GM19238 (cell line): ENCODE data around the gene GALNT18.

Source experiments
- DNase-seq: peaks from one replicate; pipeline ENCODE4 v3.0.0; 2011; ENCODE audit warnings: low spot score; ENCODE audit not compliant: insufficient read length

GALNT18 gene

GRCh38 chr11:11246166-11246565 lies 375.6 kb downstream of the GALNT18 start:
- no peak for DNase-seq

GRCh38 chr11:11245453-11245852 lies 376.4 kb downstream of the GALNT18 start:
- no peak for DNase-seq

- DNase-seq, result no peak
Measured at GRCh38 chr11:11244470-11245080, 377.2 kb downstream of the GALNT18 start.

- DNase-seq, result peak; percentile 23
Measured at GRCh38 chr11:11243590-11244469, 378.0 kb downstream of the GALNT18 start.

GRCh38 chr11:11243209-11243589 lies 378.6 kb downstream of the GALNT18 start:
- no peak for DNase-seq

- DNase-seq, result no peak
Measured at GRCh38 chr11:11241284-11241683, 380.5 kb downstream of the GALNT18 start.

- no peak for DNase-seq
Measured at GRCh38 chr11:11239959-11240358, 381.8 kb downstream of the GALNT18 start.

- DNase-seq, result no peak
Measured at GRCh38 chr11:11237070-11237832, 384.6 kb downstream of the GALNT18 start.

- no peak for DNase-seq
Measured at GRCh38 chr11:11236498-11237059, 385.2 kb downstream of the GALNT18 start.

GRCh38 chr11:11231763-11232162 lies 390.0 kb downstream of the GALNT18 start:
- DNase-seq, result no peak

- DNase-seq, result no peak
Measured at GRCh38 chr11:11230802-11231562, 390.8 kb downstream of the GALNT18 start.

GRCh38 chr11:11230087-11230486 lies 391.7 kb downstream of the GALNT18 start:
- DNase-seq, result no peak

GRCh38 chr11:11229647-11230046 lies 392.2 kb downstream of the GALNT18 start:
- no peak for DNase-seq

- DNase-seq, result no peak
Measured at GRCh38 chr11:11227296-11228085, 394.3 kb downstream of the GALNT18 start.
